Neural progenitor cell (in vitro differentiated cells): ENCODE measurements around the gene AP2B1. TPM values are rescaled to one million over a fixed set of nuclear protein-coding genes. Genes with fewer than 3 reads are reported as not detected.
A peak's percentile ranks its signal among the peaks of the same experiment; 100 is the strongest.

ENCODE experiments used
- DNase-seq: peaks from one replicate; pipeline ENCODE4 v3.0.0-alpha.2; 2016; ENCODE audit warnings: low spot score
- H2AFZ ChIP-seq: fragments of 200-600 bp; sonication (generic); replicated peaks from 2 replicates; pipeline ENCODE4 v1.6.1; 2016; ENCODE audit warnings: antibody characterized with exemption
- H3F3A ChIP-seq: fragments of 200-600 bp; sonication (generic); 2 replicates; pipeline ENCODE4 v1.6.1; 2016; ENCODE audit warnings: antibody characterized with exemption, low read depth
- H3K27ac ChIP-seq: fragments of 200-600 bp; sonication (generic); 2 replicates; pipeline ENCODE4 v1.5.1; 2016; ENCODE audit warnings: mild to moderate bottlenecking
- H3K27me3 ChIP-seq: fragments of 200-600 bp; sonication (generic); 2 replicates; pipeline ENCODE4 v1.6.1; 2016; ENCODE audit warnings: mild to moderate bottlenecking, moderate library complexity
- H3K36me3 ChIP-seq: fragments of 200-600 bp; sonication (generic); 2 replicates; pipeline ENCODE4 v1.5.1; 2016
- H3K4me1 ChIP-seq: fragments of 200-600 bp; sonication (generic); 2 replicates; pipeline ENCODE4 v1.6.1; 2016; ENCODE audit warnings: mixed run types
- H3K4me2 ChIP-seq: fragments of 200-600 bp; sonication (generic); 2 replicates; pipeline ENCODE4 v1.6.1; 2016
- H3K4me3 ChIP-seq: fragments of 200-600 bp; sonication (generic); 2 replicates; pipeline ENCODE4 v1.5.1; 2016
- H3K79me2 ChIP-seq: fragments of 200-600 bp; sonication (generic); 2 replicates; pipeline ENCODE4 v1.6.1; 2016; ENCODE audit warnings: low read depth
- H3K9ac ChIP-seq: fragments of 200-600 bp; sonication (generic); 2 replicates; pipeline ENCODE4 v1.6.1; 2016
- H3K9me3 ChIP-seq: fragments of 200-600 bp; sonication (generic); 2 replicates; pipeline ENCODE4 v1.5.1; 2016; ENCODE audit warnings: low read depth
- H4K20me1 ChIP-seq: fragments of 200-600 bp; sonication (generic); 2 replicates; pipeline ENCODE4 v1.6.1; 2016; ENCODE audit warnings: low read depth
- H3K27ac Mint-ChIP-seq: 3 replicates; pipeline ENCODE4 v1.8.0; 2021; ENCODE audit warnings: mixed read lengths
- H3K27me3 Mint-ChIP-seq: 2 replicates; pipeline ENCODE4 v1.8.0; 2022; ENCODE audit warnings: low read depth, mild to moderate bottlenecking, inconsistent platforms, moderate library complexity, mixed read lengths; ENCODE audit not compliant: insufficient read depth
- H3K36me3 Mint-ChIP-seq: 3 replicates; pipeline ENCODE4 v1.8.0; 2021; ENCODE audit warnings: mixed read lengths
- H3K4me1 Mint-ChIP-seq: 3 replicates; pipeline ENCODE4 v1.8.0; 2021; ENCODE audit warnings: mixed read lengths
- H3K4me3 Mint-ChIP-seq: 3 replicates; pipeline ENCODE4 v1.8.0; 2021; ENCODE audit warnings: mild to moderate bottlenecking, moderate library complexity, mixed read lengths
- H3K9me3 Mint-ChIP-seq: 3 replicates; pipeline ENCODE4 v1.8.0; 2020; ENCODE audit warnings: mixed read lengths
- CTCF ChIP-seq: fragments of 200-600 bp; sonication (generic); IDR thresholded peaks from 2 replicates; pipeline ENCODE4 v1.5.1; 2017; ENCODE audit warnings: antibody characterized with exemption, mild to moderate bottlenecking
- EZH2 ChIP-seq: fragments of 200-600 bp; sonication (generic); IDR thresholded peaks from 2 replicates; pipeline ENCODE4 v1.6.1; 2017; ENCODE audit warnings: antibody characterized with exemption, mild to moderate bottlenecking, moderate library complexity
- EZH2phosphoT487 ChIP-seq: fragments of 200-600 bp; sonication (generic); IDR thresholded peaks from 2 replicates; pipeline ENCODE4 v1.6.1; 2017; ENCODE audit warnings: antibody characterized with exemption
- total RNA-seq: library from RNA; depleted of rRNA; stranded (reverse); fragments of >200 nt; gene quantifications from 2 replicates; pipeline ENCODE4 v1.2.3, GENCODE V29; 2015; ENCODE audit warnings: low replicate concordance

Gene AP2B1
- total RNA-seq, 1 donor from 2014 or later, result 125 TPM

GRCh38 chr17:35769895-35770486 lies 182.9 kb downstream of the AP2B1 start:
- Histone ChIP-seq H3K79me2 (no peaks in the 10 kb centered on the region), H4K20me1 (no peaks in the 10 kb centered on the region), H3K9ac (no peak overlapping the region), H3K27me3 (no peaks in the 10 kb centered on the region), H3K4me2 (no peak overlapping the region), H3K9me3 (no peaks in the 10 kb centered on the region), H3F3A (peaks cover 20% of the 10 kb centered on the region), H3K4me3 (no peak overlapping the region), H3K4me1 (peaks cover 41% of the 10 kb centered on the region), H3K36me3 (no peaks in the 10 kb centered on the region), H3K27ac (no peak overlapping the region), H2AFZ (no peak overlapping the region)
- TF ChIP-seq CTCF (peak; percentile 30), EZH2 (no peak), EZH2phosphoT487 (no peak)
- Mint-ChIP-seq H3K4me3 (no peak overlapping the region), H3K36me3 (no peaks in the 10 kb centered on the region), H3K27me3 (peaks cover 6% of the 10 kb centered on the region), H3K4me1 (peaks cover 43% of the 10 kb centered on the region), H3K9me3 (no peaks in the 10 kb centered on the region), H3K27ac (no peak overlapping the region)
- DNase-seq, result no peak

GRCh38 chr17:35773129-35773528 lies 186.0 kb downstream of the AP2B1 start:
- no peaks in the 10 kb centered on the region for H3K79me2 ChIP-seq
- H3K27ac ChIP-seq, result no peak overlapping the region

GRCh38 chr17:35773679-35774425 lies 186.7 kb downstream of the AP2B1 start:
- Histone ChIP-seq H3F3A (peaks cover 5% of the 10 kb centered on the region), H3K79me2 (no peaks in the 10 kb centered on the region), H4K20me1 (no peaks in the 10 kb centered on the region), H3K27ac (no peak overlapping the region), H2AFZ (peak overlapping the region; percentile 86), H3K4me2 (peak overlapping the region; percentile 12), H3K9ac (no peak overlapping the region), H3K9me3 (no peaks in the 10 kb centered on the region), H3K27me3 (no peaks in the 10 kb centered on the region), H3K4me3 (no peak overlapping the region), H3K36me3 (no peaks in the 10 kb centered on the region), H3K4me1 (peaks cover 30% of the 10 kb centered on the region)
- Mint-ChIP-seq H3K9me3 (no peaks in the 10 kb centered on the region), H3K27me3 (peaks cover 7% of the 10 kb centered on the region), H3K4me3 (peak overlapping the region; percentile 60), H3K27ac (peak overlapping the region; percentile 86), H3K36me3 (no peaks in the 10 kb centered on the region), H3K4me1 (peaks cover 30% of the 10 kb centered on the region)
- TF ChIP-seq CTCF (no peak), EZH2phosphoT487 (no peak), EZH2 (no peak)
- DNase-seq, result no peak

More at GRCh38 chr17:35773129-35773528, 186.0 kb downstream of the AP2B1 start:
- no peaks in the 10 kb centered on the region for H3K36me3 ChIP-seq
- H3K4me3 ChIP-seq, result no peak overlapping the region
- H3K9me3 ChIP-seq, result no peaks in the 10 kb centered on the region
- no peak overlapping the region for H3K9ac ChIP-seq
- Mint-ChIP-seq H3K27me3 (peaks cover 7% of the 10 kb centered on the region), H3K4me3 (no peak overlapping the region), H3K4me1 (peaks cover 28% of the 10 kb centered on the region), H3K9me3 (no peaks in the 10 kb centered on the region), H3K36me3 (no peaks in the 10 kb centered on the region), H3K27ac (no peak overlapping the region)
- no peak for DNase-seq
- no peaks in the 10 kb centered on the region for H3K27me3 ChIP-seq
- TF ChIP-seq EZH2phosphoT487 (no peak), EZH2 (no peak), CTCF (no peak)
- H2AFZ ChIP-seq, result peak overlapping the region; percentile 86
- H3K4me2 ChIP-seq, result no peak overlapping the region
- peaks cover 30% of the 10 kb centered on the region for H3K4me1 ChIP-seq
- H3F3A ChIP-seq, result peaks cover 5% of the 10 kb centered on the region
- no peaks in the 10 kb centered on the region for H4K20me1 ChIP-seq
